HFF-Myc (cell line): Measurements from ENCODE around the gene ANKRD63.

ENCODE experiments used
- DNase-seq: peaks from one replicate; pipeline ENCODE4 v3.0.0-alpha.2; 2011; ENCODE audit warnings: low read depth; ENCODE audit errors: extremely low read depth
- H3K4me3 ChIP-seq: replicated peaks from 2 replicates; pipeline ENCODE4 v1.5.1; 2011; ENCODE audit warnings: low read depth, mild to moderate bottlenecking, control low read depth, low read length
- CTCF ChIP-seq: IDR thresholded peaks from 2 replicates; pipeline ENCODE4 v1.5.1; 2012; ENCODE audit warnings: mild to moderate bottlenecking, low read depth, low read length, control low read depth; ENCODE audit errors: missing control alignments

The ANKRD63 gene

GRCh38 chr15:40275954-40276353 lies 6.9 kb downstream of the ANKRD63 start:
- H3K4me3 ChIP-seq, result no peak overlapping the region
- DNase-seq, result no peak
- no peak for TF ChIP-seq CTCF

- no peak for DNase-seq
- TF ChIP-seq CTCF, result no peak
- no peak overlapping the region for H3K4me3 ChIP-seq
Measured at GRCh38 chr15:40275523-40275922, 7.3 kb downstream of the ANKRD63 start.

GRCh38 chr15:40274350-40275274 lies 8.3 kb downstream of the ANKRD63 start:
- no peak overlapping the region for H3K4me3 ChIP-seq
- peak; percentile 61 for DNase-seq
- TF ChIP-seq CTCF, result peak; percentile 100

GRCh38 chr15:40273428-40273827 lies 9.4 kb downstream of the ANKRD63 start:
- H3K4me3 ChIP-seq, result no peak overlapping the region
- no peak for TF ChIP-seq CTCF
- DNase-seq, result no peak

- DNase-seq, result no peak
- H3K4me3 ChIP-seq, result no peak overlapping the region
- peak; percentile 20 for TF ChIP-seq CTCF
Measured at GRCh38 chr15:40272485-40273056, 10.3 kb downstream of the ANKRD63 start.

- H3K4me3 ChIP-seq, result no peak overlapping the region
- no peak for TF ChIP-seq CTCF
- DNase-seq, result no peak
Measured at GRCh38 chr15:40271685-40272484, 11.0 kb downstream of the ANKRD63 start.
